Tibial artery (tissue), 4 donors: ENCODE data around the gene TYRO3.

Experiments
- DNase-seq, 2 donors: peaks; one replicate each; pipeline ENCODE4 v3.0.0-alpha.2; 2019
- H3K27ac ChIP-seq, 2 donors: fragments of 200-600 bp; sonication (generic) in 1 of 2; 1 replicate in 1 of 2; 2 replicates in 1 of 2; pipeline ENCODE4 v1.5.1; 2018 to 2019; ENCODE audit warnings: mild to moderate bottlenecking in 1 of 2
- H3K27me3 ChIP-seq, 2 donors: fragments of 200-600 bp; sonication (generic) in 1 of 2; one replicate each; pipeline versions ENCODE4 v1.5.1 to v1.6.0; 2016 to 2019
- H3K36me3 ChIP-seq, 3 donors: fragments of 200-600 bp; sonication (generic) in 2 of 3; one replicate each; pipeline ENCODE4 v1.5.1; 2016 to 2019; ENCODE audit warnings: mild to moderate bottlenecking in 2 of 3
- H3K4me1 ChIP-seq, 4 donors: fragments of 200-600 bp; sonication (generic) in 2 of 4; 1 replicate in 3 of 4; 2 replicates in 1 of 4; pipeline ENCODE4 v1.5.1; 2016 to 2019
- H3K4me3 ChIP-seq, 2 donors: fragments of 200-600 bp; sonication (generic) in 1 of 2; 1 replicate in 1 of 2; 2 replicates in 1 of 2; pipeline ENCODE4 v1.5.1; 2018 to 2019; ENCODE audit warnings: mild to moderate bottlenecking in 2 of 2
- H3K9me3 ChIP-seq, 3 donors: fragments of 200-600 bp; sonication (generic) in 1 of 3; one replicate each; pipeline ENCODE4 v1.5.1; 2016 to 2019
- intact Hi-C: fragments of 100-400 bp; cut with DNase I; formaldehyde crosslinking; loops from one replicate; pipeline ENCODE4 v1.15.0; 2023; ENCODE audit warnings: low total_unique reads
- TF ChIP-seq, protein P1 (sequence below), 2 experiments: fragments of 200-600 bp in 1 of 2; fragments of 450-650 bp in 1 of 2; IDR thresholded peaks; one replicate each; pipeline ENCODE4 v1.5.1; 2017 to 2019; ENCODE audit warnings: antibody characterized with exemption in 2 of 2, mild to moderate bottlenecking in 1 of 2, moderate library complexity in 1 of 2

Gene TYRO3

DNA sequence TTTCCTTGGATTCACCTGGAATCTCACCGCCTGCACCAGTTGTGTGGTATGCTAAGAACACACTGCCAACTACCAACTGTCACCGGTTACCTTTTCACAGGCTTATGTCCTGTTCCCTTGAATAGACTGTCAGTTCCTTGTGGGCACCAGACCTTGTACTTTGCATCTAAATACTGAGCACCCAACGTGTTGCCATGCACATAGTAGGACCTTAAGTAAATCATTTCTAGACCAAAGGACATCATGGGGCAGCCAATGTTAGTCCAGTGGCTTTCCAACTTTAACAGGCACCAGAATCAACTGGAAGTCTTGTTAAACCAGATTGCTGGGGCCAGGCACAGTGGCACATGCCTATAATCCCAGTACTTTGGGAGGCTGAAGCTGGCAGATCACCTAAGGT is 13.8 kb upstream of the TYRO3 start:
- no peak for DNase-seq
- Histone ChIP-seq H3K36me3 (no peaks in the 10 kb centered on the region), H3K9me3 (no peaks in the 10 kb centered on the region), H3K4me1 (peaks cover 0 to 11% (median 5%) of the 10 kb centered on the region in 4 donors), H3K27ac (no peak overlapping the region), H3K4me3 (no peak overlapping the region), H3K27me3 (no peaks in the 10 kb centered on the region)
- intact Hi-C loops = no loop called here
- TF ChIP-seq, protein P1, sequence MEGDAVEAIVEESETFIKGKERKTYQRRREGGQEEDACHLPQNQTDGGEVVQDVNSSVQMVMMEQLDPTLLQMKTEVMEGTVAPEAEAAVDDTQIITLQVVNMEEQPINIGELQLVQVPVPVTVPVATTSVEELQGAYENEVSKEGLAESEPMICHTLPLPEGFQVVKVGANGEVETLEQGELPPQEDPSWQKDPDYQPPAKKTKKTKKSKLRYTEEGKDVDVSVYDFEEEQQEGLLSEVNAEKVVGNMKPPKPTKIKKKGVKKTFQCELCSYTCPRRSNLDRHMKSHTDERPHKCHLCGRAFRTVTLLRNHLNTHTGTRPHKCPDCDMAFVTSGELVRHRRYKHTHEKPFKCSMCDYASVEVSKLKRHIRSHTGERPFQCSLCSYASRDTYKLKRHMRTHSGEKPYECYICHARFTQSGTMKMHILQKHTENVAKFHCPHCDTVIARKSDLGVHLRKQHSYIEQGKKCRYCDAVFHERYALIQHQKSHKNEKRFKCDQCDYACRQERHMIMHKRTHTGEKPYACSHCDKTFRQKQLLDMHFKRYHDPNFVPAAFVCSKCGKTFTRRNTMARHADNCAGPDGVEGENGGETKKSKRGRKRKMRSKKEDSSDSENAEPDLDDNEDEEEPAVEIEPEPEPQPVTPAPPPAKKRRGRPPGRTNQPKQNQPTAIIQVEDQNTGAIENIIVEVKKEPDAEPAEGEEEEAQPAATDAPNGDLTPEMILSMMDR (IDR thresholded peaks at IDR 0.05) = no peak

DNA sequence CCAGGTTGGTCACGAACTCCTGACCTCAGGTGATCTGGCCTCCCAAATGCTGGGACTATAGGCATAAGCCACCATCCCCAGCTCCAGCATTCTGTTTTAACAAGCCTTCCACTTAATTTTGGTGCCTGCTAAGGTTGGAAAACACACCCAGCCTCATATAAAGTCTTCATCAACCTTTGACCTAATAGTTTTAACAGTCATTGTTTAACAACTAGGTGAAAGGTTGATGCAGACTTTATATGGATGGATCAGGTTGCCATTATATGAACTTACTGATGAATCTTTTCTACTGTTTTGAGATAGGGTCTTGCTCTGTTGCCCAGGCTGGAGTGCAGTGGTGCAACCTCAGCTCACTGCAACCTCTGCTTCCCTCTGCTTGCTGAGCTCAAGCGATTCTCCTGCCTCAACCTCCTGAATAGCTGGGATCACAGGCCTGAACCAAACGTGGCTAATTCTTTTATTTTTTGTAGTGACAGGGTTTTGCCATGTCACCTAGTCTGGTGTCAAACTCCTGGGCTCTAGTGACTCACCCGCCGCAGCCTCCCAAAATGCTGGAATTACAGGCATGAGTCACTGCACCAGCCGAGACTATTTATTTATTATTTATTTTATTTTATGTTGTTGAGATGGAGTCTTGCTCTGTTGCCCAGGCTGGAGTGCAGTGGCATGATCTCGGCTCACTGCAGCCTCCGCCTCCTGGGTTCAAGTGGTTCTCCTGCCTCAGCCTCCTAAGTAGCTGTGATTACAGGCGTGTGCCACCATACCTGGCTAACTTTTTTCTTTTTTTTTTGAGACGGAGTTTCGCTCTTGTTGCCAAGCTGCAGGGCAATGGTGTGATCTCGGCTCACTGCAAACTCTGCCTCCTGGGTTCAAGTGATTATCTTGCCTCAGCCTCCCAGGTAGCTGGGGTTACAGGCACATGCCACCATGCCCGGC is 11.9 kb upstream of the TYRO3 start:
- Histone ChIP-seq H3K36me3 (no peaks in the 10 kb centered on the region), H3K27me3 (no peaks in the 10 kb centered on the region), H3K4me3 (no peak overlapping the region), H3K27ac (no peak overlapping the region), H3K4me1 (peaks cover 0 to 11% (median 5%) of the 10 kb centered on the region in 4 donors), H3K9me3 (no peaks in the 10 kb centered on the region)
- TF ChIP-seq, protein P1 (IDR thresholded peaks at IDR 0.05) = no peak
- no peak for DNase-seq
- intact Hi-C loops = no loop called here

DNA sequence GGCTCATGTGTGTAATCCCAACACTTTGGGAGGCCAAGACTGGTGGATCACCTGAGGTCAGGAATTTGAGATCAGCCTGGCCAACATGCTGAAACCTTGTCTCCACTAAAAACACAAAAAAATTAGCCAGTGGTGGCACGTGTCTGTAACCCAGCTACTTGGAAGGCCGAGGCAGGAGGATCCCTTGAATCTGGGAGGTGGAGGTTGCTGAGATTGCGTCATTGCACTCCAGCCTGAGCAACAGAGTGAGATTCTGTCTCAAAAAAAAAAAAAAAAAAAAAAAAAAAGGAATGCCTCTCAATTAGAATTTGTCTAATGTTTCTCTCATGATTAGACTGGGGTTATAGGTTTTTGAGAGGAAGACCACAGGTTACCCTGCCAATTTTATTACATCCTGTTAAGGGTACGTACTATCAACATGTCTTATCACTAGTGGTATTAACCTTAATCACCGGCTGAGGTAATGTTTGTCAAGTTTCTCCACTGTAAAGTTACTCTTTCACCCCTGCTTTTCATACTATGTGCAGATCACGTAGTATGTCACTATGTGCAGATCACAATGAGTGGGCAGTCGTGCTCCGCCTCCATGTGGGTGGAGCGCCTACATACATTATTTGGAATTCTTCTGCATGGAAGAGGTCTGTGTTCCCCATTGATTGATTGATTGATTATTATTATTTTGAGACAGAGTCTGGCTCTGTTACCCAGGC is 8.8 kb upstream of the TYRO3 start:
- no peaks in the 10 kb centered on the region for H3K4me1 ChIP-seq
- no peaks in the 10 kb centered on the region for H3K9me3 ChIP-seq
- no peaks in the 10 kb centered on the region for H3K27me3 ChIP-seq
- H3K36me3 ChIP-seq = no peaks in the 10 kb centered on the region
- no peak overlapping the region for H3K4me3 ChIP-seq
- intact Hi-C loops = no loop called here
- H3K27ac ChIP-seq = no peak overlapping the region
- DNase-seq = no peak
- TF ChIP-seq, protein P1 (IDR thresholded peaks at IDR 0.05) = no peak

DNA sequence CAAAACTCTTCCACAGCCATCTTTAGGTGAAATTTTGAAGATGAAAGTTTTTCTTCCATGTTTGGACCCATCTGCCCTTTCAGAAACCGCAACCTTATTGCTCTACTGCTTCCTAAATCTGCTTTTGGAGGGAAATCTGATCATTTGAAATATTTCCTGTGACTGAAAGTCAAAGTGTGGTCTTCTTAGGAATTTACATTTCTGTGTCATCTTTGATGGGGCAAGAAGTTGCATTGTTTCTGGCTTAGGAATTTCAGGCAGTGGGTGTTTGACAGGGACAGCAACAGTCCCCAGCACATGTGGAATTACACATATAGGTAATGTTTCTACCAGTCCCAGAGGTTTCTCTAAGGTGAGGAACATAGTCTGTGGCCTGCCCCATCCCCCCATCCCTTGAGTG is 5.3 kb upstream of the TYRO3 start:
- H3K9me3 ChIP-seq = no peaks in the 10 kb centered on the region
- intact Hi-C loops = no loop called here
- no peak overlapping the region for H3K27ac ChIP-seq
- no peaks in the 10 kb centered on the region for H3K27me3 ChIP-seq
- no peaks in the 10 kb centered on the region for H3K36me3 ChIP-seq
- H3K4me1 ChIP-seq = peaks cover 0 to 11% (median 9%) of the 10 kb centered on the region in 4 donors
- TF ChIP-seq, protein P1 (IDR thresholded peaks at IDR 0.05) = no peak
- no peak for DNase-seq
- no peak overlapping the region for H3K4me3 ChIP-seq

DNA sequence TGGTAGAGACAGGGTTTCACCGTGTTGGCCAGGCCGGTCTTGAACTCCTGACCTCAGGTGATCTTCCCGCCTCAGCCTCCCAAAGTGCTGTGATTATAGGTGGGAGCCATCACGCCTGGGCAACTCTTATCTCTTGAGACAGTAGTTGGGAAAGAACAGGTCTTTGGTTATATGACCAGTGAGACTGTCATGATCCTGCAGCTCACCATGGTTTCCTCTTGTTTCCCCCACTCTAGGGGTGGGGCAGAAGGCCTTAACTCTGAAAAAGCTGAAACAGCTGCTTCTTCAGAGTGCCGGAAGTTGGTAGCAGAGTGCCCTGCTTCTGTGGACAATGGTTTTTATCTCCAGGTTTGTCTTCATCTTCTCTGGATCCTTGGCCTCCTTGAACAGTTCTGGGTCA is 4.7 kb upstream of the TYRO3 start:
- no peaks in the 10 kb centered on the region for H3K9me3 ChIP-seq
- DNase-seq = no peak
- H3K27me3 ChIP-seq = no peaks in the 10 kb centered on the region
- no peaks in the 10 kb centered on the region for H3K36me3 ChIP-seq
- TF ChIP-seq, protein P1 (IDR thresholded peaks at IDR 0.05) = no peak
- H3K4me3 ChIP-seq = no peak overlapping the region
- peaks cover 0 to 13% (median 11%) of the 10 kb centered on the region in 4 donors for H3K4me1 ChIP-seq
- H3K27ac ChIP-seq = no peak overlapping the region
- intact Hi-C loops = no loop called here
